ENCODE measurements around the gene PLA2G6. TPM values are rescaled to one million over a fixed set of nuclear protein-coding genes. Genes with fewer than 3 reads are reported as not detected.

The PLA2G6 gene, protein sequence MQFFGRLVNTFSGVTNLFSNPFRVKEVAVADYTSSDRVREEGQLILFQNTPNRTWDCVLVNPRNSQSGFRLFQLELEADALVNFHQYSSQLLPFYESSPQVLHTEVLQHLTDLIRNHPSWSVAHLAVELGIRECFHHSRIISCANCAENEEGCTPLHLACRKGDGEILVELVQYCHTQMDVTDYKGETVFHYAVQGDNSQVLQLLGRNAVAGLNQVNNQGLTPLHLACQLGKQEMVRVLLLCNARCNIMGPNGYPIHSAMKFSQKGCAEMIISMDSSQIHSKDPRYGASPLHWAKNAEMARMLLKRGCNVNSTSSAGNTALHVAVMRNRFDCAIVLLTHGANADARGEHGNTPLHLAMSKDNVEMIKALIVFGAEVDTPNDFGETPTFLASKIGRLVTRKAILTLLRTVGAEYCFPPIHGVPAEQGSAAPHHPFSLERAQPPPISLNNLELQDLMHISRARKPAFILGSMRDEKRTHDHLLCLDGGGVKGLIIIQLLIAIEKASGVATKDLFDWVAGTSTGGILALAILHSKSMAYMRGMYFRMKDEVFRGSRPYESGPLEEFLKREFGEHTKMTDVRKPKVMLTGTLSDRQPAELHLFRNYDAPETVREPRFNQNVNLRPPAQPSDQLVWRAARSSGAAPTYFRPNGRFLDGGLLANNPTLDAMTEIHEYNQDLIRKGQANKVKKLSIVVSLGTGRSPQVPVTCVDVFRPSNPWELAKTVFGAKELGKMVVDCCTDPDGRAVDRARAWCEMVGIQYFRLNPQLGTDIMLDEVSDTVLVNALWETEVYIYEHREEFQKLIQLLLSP
- total RNA-seq (10 to 100 TPM; 24.0 to 68.3 (median 30.0) TPM), polyA plus RNA-seq (10 to 100 TPM in 2 of 3 donors, 1 to 10 TPM in 1; 6.0 to 24.8 (median 11.8) TPM)
- long read RNA-seq, donor 1: 0 reads
- long read RNA-seq, donor 2, partial matches to known transcripts: 0 of 1 reads
- long read RNA-seq, donor 2, other reads (novel, unspliced or antisense): 0 of 1 reads
- long read RNA-seq, donor 3, partial matches to known transcripts: 0 of 1 reads
- long read RNA-seq, donor 3, other reads (novel, unspliced or antisense): 0 of 1 reads
- long read RNA-seq, donor 4: 0 reads
- long read RNA-seq, donor 5: 0 reads
- long read RNA-seq, donor 6: 0 reads
- long read RNA-seq, donor 7: 0 reads
- long read RNA-seq, donor 8, partial matches to known transcripts: 5 of 6 reads
- long read RNA-seq, donor 8, other reads (novel, unspliced or antisense): 0 of 6 reads
- long read RNA-seq, donor 9, partial matches to known transcripts: 15 of 15 reads
- long read RNA-seq, donor 9, other reads (novel, unspliced or antisense): 0 of 15 reads
- long read RNA-seq, donor 10, partial matches to known transcripts: 0 of 1 reads
- long read RNA-seq, donor 10, other reads (novel, unspliced or antisense): 0 of 1 reads

DNA sequence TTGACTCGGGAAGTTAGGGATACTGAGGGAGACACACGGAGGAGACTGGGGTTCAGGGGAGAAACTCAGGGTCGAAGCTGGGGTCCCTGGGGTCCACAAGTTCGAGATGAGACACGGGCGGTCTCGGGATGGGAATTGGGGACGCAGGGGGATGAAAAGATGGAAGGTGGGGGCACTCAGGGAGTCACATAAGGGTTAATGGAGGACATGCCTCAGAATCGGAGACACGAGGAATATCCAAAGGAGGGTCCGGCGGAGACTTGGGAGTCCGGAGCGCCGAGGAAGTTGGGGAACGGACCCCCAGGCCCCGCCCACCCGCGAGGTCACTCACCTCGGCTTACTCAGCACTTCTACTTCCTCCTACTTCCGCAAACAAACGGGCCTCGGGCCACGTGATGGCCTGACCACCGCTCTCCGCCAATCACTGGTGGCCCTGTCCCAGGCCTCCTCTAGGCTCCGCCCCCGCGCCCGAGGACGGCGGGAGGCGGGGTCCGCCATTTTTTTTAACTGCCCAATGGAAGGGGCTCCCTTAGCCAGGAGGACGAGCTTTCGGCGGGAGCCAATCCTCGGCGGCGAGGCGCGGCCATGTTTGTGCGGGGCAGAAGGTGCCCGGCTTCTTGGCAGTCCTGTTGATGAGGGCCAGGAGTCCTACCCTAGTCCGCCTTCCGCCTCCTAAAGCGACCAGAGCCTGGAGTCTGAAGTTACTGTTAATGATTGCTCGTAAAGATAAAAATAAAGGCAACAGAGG is at the start of gene PLA2G6:
Gene PLA2G6, minus strand, starts transcription at position 378 of the 748 bp plus-strand sequence. CDS start 12,404 bp downstream, outside the sequence.
- H3K36me3 ChIP-seq: no peaks in the 10 kb centered on the region
- H3K27ac ChIP-seq: peak within 1 kb of the TSS; percentile 91 to 95 (median 94)

DNA sequence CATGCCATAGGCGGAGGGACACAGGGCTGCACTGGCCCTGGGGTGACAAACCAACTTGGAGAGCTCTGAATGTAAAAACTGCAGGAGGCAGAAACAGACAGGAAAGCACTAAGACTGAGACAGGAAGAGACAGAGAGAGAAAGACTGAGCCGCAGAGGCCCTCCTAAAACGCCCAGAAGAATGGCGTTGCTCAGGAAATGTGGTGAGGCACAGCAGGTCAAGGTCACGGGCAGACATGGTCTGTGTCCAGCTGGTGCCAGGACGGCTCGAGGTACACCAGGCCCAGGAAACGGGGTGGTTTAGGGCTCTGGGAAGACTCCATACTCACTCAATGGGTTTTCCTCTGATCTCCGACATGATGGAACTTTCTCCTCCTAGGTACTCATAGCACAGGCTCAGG is 49.3 kb upstream of the PLA2G6 start:
- Histone ChIP-seq H3K9me3 (no peaks in the 10 kb centered on the region), H3K4me1 (peaks cover 21 to 78% (median 48%) of the 10 kb centered on the region in 4 donors), H3K4me3 (no peak overlapping the region), H3K27ac (peak overlapping the region; percentile 67 to 80 (median 78)), H3K36me3 (peaks cover 51 to 91% (median 76%) of the 10 kb centered on the region in 4 donors), H3K27me3 (no peaks in the 10 kb centered on the region)
- intact Hi-C loops (cut with DNase I; ENCODE audit: low total_unique reads): no loop called here
- 70 to 78% (median 74%) methylated on average over 9 of the region's 9 CpGs for WGBS, 5 donors
- TF ChIP-seq POLR2A (IDR thresholded peaks at IDR 0.05): no peak
- TF ChIP-seq, protein P1, sequence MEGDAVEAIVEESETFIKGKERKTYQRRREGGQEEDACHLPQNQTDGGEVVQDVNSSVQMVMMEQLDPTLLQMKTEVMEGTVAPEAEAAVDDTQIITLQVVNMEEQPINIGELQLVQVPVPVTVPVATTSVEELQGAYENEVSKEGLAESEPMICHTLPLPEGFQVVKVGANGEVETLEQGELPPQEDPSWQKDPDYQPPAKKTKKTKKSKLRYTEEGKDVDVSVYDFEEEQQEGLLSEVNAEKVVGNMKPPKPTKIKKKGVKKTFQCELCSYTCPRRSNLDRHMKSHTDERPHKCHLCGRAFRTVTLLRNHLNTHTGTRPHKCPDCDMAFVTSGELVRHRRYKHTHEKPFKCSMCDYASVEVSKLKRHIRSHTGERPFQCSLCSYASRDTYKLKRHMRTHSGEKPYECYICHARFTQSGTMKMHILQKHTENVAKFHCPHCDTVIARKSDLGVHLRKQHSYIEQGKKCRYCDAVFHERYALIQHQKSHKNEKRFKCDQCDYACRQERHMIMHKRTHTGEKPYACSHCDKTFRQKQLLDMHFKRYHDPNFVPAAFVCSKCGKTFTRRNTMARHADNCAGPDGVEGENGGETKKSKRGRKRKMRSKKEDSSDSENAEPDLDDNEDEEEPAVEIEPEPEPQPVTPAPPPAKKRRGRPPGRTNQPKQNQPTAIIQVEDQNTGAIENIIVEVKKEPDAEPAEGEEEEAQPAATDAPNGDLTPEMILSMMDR (IDR thresholded peaks at IDR 0.05): no peak
- no peak for DNase-seq

More for the DNA sequence above, at the start of gene PLA2G6:
- H3K4me3 ChIP-seq: peak within 1 kb of the TSS; percentile 50 to 63 (median 58)
- 0 to 1% (median 1%) methylated on average over 39 to 48 of the region's 48 CpGs for WGBS, 5 donors
- no peaks in the 10 kb centered on the region for H3K9me3 ChIP-seq
- TF ChIP-seq EP300 (IDR thresholded peaks at IDR 0.05) (no peak), POLR2AphosphoS5 (IDR thresholded peaks at IDR 0.05) (peak; percentile 48 to 89 (median 72))
- intact Hi-C loops (cut with DNase I; ENCODE audit: low total_unique reads): no loop called here
- peaks cover 17 to 54% (median 44%) of the 10 kb centered on the region in 4 donors for H3K4me1 ChIP-seq
- DNase-seq: peak; percentile 99 to 100
- H3K27me3 ChIP-seq: no peaks in the 10 kb centered on the region

DNA sequence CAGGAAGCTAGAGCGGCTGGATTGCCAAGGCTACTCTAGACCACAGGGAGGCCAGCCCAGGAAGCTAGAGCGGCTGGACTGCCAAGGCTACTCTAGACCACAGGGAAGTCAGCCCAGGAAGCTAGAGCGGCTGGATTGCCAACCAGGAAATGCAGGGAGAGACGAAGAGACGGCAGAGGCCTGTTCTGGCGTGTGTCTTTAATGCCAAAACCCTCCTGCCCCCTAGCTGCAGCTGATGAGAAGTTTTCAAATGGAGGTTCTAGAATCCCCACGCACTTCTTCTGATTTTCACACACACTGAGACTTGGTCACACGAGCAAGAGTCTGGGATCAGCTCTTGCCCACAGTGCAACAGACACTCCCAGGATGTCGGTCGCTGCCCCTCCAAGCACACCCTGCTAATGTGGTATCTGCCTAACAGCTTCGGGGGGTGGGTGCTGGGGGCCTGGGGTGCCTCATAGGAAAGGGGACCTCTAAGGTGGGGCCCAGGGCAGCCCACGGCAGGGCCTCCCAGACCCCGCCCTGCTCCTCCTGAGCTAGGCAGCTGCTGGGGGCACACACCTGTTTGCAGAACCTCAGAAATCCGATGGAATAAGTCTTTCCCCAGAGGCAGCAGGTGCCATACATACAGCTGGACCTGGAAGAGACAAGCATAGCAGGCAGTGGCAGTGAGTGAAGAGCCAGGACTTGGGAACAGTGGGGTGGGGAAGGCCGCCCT is 48.6 kb upstream of the PLA2G6 start:
- WGBS, 5 donors: 42 to 57% (median 46%) methylated on average over 10 to 14 of the region's 15 CpGs
- H3K27ac ChIP-seq: peak overlapping the region; percentile 67 to 80 (median 78)
- TF ChIP-seq POLR2AphosphoS5 (IDR thresholded peaks at IDR 0.05): peak in 2 of 3 donors; percentile 19 to 77
- no peak for TF ChIP-seq EP300 (IDR thresholded peaks at IDR 0.05)
- no peak for TF ChIP-seq POLR2A (IDR thresholded peaks at IDR 0.05)
- TF ChIP-seq, protein P1 (IDR thresholded peaks at IDR 0.05): peak in 5 of 7 experiments; percentile 27 to 74 (median 52)
- DNase-seq: peak; percentile 82 to 91
- H3K4me3 ChIP-seq: no peak overlapping the region
- H3K27me3 ChIP-seq: no peaks in the 10 kb centered on the region
- peaks cover 20 to 73% (median 45%) of the 10 kb centered on the region in 4 donors for H3K4me1 ChIP-seq
- intact Hi-C loops (cut with DNase I; ENCODE audit: low total_unique reads): no loop called here
- H3K9me3 ChIP-seq: no peaks in the 10 kb centered on the region
- H3K36me3 ChIP-seq: peaks cover 47 to 91% (median 76%) of the 10 kb centered on the region in 4 donors

Data from stomach (tissue), 19 donors.